ENCODE measurements around the gene TMEM37.

Gene TMEM37

GRCh38 chr2:119421304-119421703 is 10.3 kb upstream of the TMEM37 start:
- H3K36me3 ChIP-seq (replicated peaks) = no peaks in the 10 kb centered on the region
- no peak for DNase-seq
- peaks cover 15% of the 10 kb centered on the region for H3K27me3 ChIP-seq (replicated peaks)
- H3K4me3 ChIP-seq (ENCODE audit: low read depth, low read length) = no peak overlapping the region
- in situ Hi-C loops (cut with HindIII; ENCODE audit: low pct_ligation_motif_present, low sequenced_read_pairs) = no loop called here
- no peak overlapping the region for H3K27ac ChIP-seq
- no peak for TF ChIP-seq CTCF (IDR thresholded peaks at IDR 0.05; ENCODE audit: low read depth, low read length, missing control alignments)

- in situ Hi-C loops (cut with HindIII; ENCODE audit: low pct_ligation_motif_present, low sequenced_read_pairs) = no loop called here
- DNase-seq = no peak
- H3K36me3 ChIP-seq (replicated peaks) = no peaks in the 10 kb centered on the region
- no peak overlapping the region for H3K27ac ChIP-seq
- TF ChIP-seq CTCF (IDR thresholded peaks at IDR 0.05; ENCODE audit: low read depth, low read length, missing control alignments) = no peak
- peaks cover 19% of the 10 kb centered on the region for H3K27me3 ChIP-seq (replicated peaks)
- no peak overlapping the region for H3K4me3 ChIP-seq (ENCODE audit: low read depth, low read length)
Observed at GRCh38 chr2:119421741-119422140, 9.9 kb upstream of the TMEM37 start.

- no peak for TF ChIP-seq CTCF (IDR thresholded peaks at IDR 0.05; ENCODE audit: low read depth, low read length, missing control alignments)
- Histone ChIP-seq H3K27me3 (replicated peaks) (peaks cover 27% of the 10 kb centered on the region), H3K36me3 (replicated peaks) (no peaks in the 10 kb centered on the region), H3K27ac (no peak overlapping the region), H3K4me3 (ENCODE audit: low read depth, low read length) (no peak overlapping the region)
- in situ Hi-C loops (cut with HindIII; ENCODE audit: low pct_ligation_motif_present, low sequenced_read_pairs) = no loop called here
- DNase-seq = no peak
Observed at GRCh38 chr2:119422360-119423107, 9.1 kb upstream of the TMEM37 start.

- Histone ChIP-seq H3K36me3 (replicated peaks) (no peaks in the 10 kb centered on the region), H3K27me3 (replicated peaks) (peaks cover 27% of the 10 kb centered on the region), H3K4me3 (ENCODE audit: low read depth, low read length) (no peak overlapping the region), H3K27ac (no peak overlapping the region)
- DNase-seq = no peak
- in situ Hi-C loops (cut with HindIII; ENCODE audit: low pct_ligation_motif_present, low sequenced_read_pairs) = no loop called here
- no peak for TF ChIP-seq CTCF (IDR thresholded peaks at IDR 0.05; ENCODE audit: low read depth, low read length, missing control alignments)
Observed at GRCh38 chr2:119423108-119423444, 8.6 kb upstream of the TMEM37 start.

GRCh38 chr2:119423811-119424210 is 7.8 kb upstream of the TMEM37 start:
- DNase-seq = no peak
- Histone ChIP-seq H3K36me3 (replicated peaks) (no peaks in the 10 kb centered on the region), H3K27ac (no peak overlapping the region), H3K27me3 (replicated peaks) (peaks cover 33% of the 10 kb centered on the region), H3K4me3 (ENCODE audit: low read depth, low read length) (no peak overlapping the region)
- in situ Hi-C loops (cut with HindIII; ENCODE audit: low pct_ligation_motif_present, low sequenced_read_pairs) = no loop called here
- no peak for TF ChIP-seq CTCF (IDR thresholded peaks at IDR 0.05; ENCODE audit: low read depth, low read length, missing control alignments)

All from brain microvascular endothelial cell (primary cell).